ENCODE measurements around the gene MUC4.
"Not testable (repeated sequence)": the region's sequence is repeated elsewhere in the genome, so short reads cannot be mapped to it uniquely, and the experiment has no call there.

Gene MUC4

GRCh38 chr3:195717852-195718476, 93.8 kb downstream of the MUC4 start:
- Histone ChIP-seq H3K27ac (no peak overlapping the region), H3K4me3 (no peak overlapping the region), H3K36me3 (ENCODE audit: insufficient read depth, low read length) (no peaks in the 10 kb centered on the region), H3K9me3 (ENCODE audit: low read depth, low read length) (no peaks in the 10 kb centered on the region), H3K9ac (ENCODE audit: insufficient read length) (no peak overlapping the region)
- DNase-seq (ENCODE audit: low read depth, low spot score), result no peak
- no peak for TF ChIP-seq POLR2AphosphoS5 (IDR thresholded peaks at IDR 0.05; ENCODE audit: borderline replicate concordance, low read depth, low read length)
- no peak for TF ChIP-seq EZH2 (IDR thresholded peaks at IDR 0.05)
- TF ChIP-seq FOXP2 (optimal IDR thresholded peaks at IDR 0.05; ENCODE audit: control extremely low read depth, extremely low read length, insufficient read depth), result no peak

GRCh38 chr3:195717416-195717815, 94.3 kb downstream of the MUC4 start:
- no peak overlapping the region for H3K27ac ChIP-seq
- no peak overlapping the region for H3K4me3 ChIP-seq
- TF ChIP-seq FOXP2 (optimal IDR thresholded peaks at IDR 0.05; ENCODE audit: control extremely low read depth, extremely low read length, insufficient read depth), result no peak
- no peak for TF ChIP-seq EZH2 (IDR thresholded peaks at IDR 0.05)
- TF ChIP-seq POLR2AphosphoS5 (IDR thresholded peaks at IDR 0.05; ENCODE audit: borderline replicate concordance, low read depth, low read length), result no peak
- H3K9me3 ChIP-seq (ENCODE audit: low read depth, low read length), result no peaks in the 10 kb centered on the region
- no peak for DNase-seq (ENCODE audit: low read depth, low spot score)
- no peak overlapping the region for H3K9ac ChIP-seq (ENCODE audit: insufficient read length)
- no peaks in the 10 kb centered on the region for H3K36me3 ChIP-seq (ENCODE audit: insufficient read depth, low read length)

- H3K36me3 ChIP-seq (ENCODE audit: insufficient read depth, low read length), result no peaks in the 10 kb centered on the region
- TF ChIP-seq POLR2AphosphoS5 (IDR thresholded peaks at IDR 0.05; ENCODE audit: borderline replicate concordance, low read depth, low read length) (no peak), FOXP2 (optimal IDR thresholded peaks at IDR 0.05; ENCODE audit: control extremely low read depth, extremely low read length, insufficient read depth) (no peak), EZH2 (IDR thresholded peaks at IDR 0.05) (no peak)
- no peak for DNase-seq (ENCODE audit: low read depth, low spot score)
These were observed 96.0 kb downstream of the MUC4 start for GRCh38 chr3:195715583-195716266.

DNA sequence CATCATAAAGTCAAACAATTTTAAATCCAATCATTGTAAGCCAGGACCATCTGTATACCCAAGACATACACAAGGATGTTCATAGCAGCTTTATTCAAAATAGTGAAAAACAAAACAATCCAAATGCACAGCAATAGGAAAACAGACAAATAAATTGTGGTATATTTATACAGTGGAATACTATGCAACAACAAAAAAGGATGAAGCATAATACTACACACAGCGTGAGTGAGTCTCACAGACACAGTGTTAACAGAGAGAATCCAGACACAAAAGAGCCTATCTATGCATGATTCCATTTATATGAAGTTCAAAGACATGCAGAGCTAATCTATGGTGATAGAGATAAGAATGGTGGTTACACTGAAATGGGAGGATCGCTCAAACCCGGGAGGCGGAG, 96.6 kb downstream of the MUC4 start:
- no peak for TF ChIP-seq EZH2 (IDR thresholded peaks at IDR 0.05)
- no peak for TF ChIP-seq FOXP2 (optimal IDR thresholded peaks at IDR 0.05; ENCODE audit: control extremely low read depth, extremely low read length, insufficient read depth)
- TF ChIP-seq POLR2AphosphoS5 (IDR thresholded peaks at IDR 0.05; ENCODE audit: borderline replicate concordance, low read depth, low read length), result no peak
- Histone ChIP-seq H3K9me3 (ENCODE audit: low read depth, low read length) (no peaks in the 10 kb centered on the region), H3K27ac (no peak overlapping the region), H3K9ac (ENCODE audit: insufficient read length) (no peak overlapping the region), H3K36me3 (ENCODE audit: insufficient read depth, low read length) (no peaks in the 10 kb centered on the region), H3K4me3 (no peak overlapping the region)
- DNase-seq (ENCODE audit: low read depth, low spot score), result no peak

More at GRCh38 chr3:195715583-195716266, 96.0 kb downstream of the MUC4 start:
- H3K9me3 ChIP-seq (ENCODE audit: low read depth, low read length), result no peaks in the 10 kb centered on the region
- no peak overlapping the region for H3K9ac ChIP-seq (ENCODE audit: insufficient read length)
- no peak overlapping the region for H3K4me3 ChIP-seq
- H3K27ac ChIP-seq, result no peak overlapping the region

DNA sequence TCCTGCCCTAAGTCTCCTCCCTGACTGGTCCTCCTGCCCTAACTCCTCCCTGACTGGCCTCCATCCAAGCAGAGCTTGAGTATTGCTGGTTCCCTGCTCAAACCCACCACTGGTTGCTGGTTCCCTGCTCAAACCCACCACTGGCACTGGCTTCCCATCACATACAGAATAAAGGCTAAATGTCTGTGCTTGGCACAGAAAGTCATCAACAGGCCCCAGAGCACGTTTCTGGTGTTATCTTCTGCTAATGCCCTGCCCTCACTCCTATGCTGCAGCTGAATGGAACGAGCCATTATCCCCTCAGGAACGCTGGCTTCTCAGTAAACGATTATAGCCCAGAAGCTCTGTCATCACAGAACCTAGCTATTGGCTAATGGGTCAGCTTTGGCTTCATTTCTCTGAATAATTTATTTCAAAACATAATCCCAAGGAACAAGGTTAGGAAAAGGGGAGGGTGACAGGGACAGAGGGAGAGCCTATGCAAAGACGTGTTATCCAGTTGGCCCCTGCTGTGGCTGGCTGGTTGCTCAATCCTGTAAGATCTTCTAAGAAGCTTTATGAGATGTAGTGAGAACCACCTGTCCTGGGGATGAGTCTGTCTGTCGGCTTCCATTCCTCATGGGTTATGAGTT, 97.2 kb downstream of the MUC4 start:
- H3K9me3 ChIP-seq (ENCODE audit: low read depth, low read length), result no peaks in the 10 kb centered on the region
- no peak overlapping the region for H3K27ac ChIP-seq
- no peak overlapping the region for H3K9ac ChIP-seq (ENCODE audit: insufficient read length)
- H3K36me3 ChIP-seq (ENCODE audit: insufficient read depth, low read length), result no peaks in the 10 kb centered on the region
- no peak for TF ChIP-seq EZH2 (IDR thresholded peaks at IDR 0.05)
- TF ChIP-seq FOXP2 (optimal IDR thresholded peaks at IDR 0.05; ENCODE audit: control extremely low read depth, extremely low read length, insufficient read depth), result no peak
- TF ChIP-seq POLR2AphosphoS5 (IDR thresholded peaks at IDR 0.05; ENCODE audit: borderline replicate concordance, low read depth, low read length), result no peak
- no peak overlapping the region for H3K4me3 ChIP-seq
- no peak for DNase-seq (ENCODE audit: low read depth, low spot score)

DNA sequence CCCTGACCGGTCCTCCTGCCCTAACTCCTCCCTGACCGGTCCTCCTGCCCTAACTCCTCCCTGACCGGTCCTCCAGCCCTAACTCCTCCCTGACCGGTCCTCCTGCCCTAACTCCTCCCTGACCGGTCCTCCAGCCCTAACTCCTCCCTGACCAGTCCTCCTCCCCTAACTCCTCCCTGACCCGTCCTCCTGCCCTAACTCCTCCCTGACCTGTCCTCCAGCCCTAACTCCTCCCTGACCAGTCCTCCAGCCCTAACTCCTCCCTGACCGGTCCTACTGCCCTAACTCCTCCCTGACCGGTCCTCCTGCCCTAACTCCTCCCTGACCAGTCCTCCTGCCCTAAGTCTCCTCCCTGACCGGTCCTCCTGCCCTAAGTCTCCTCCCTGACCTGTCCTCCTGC, 98.6 kb downstream of the MUC4 start:
- not testable (repeated sequence) for H3K9me3 ChIP-seq (ENCODE audit: low read depth, low read length); H3K9ac ChIP-seq (ENCODE audit: insufficient read length); H3K27ac ChIP-seq; H3K4me3 ChIP-seq; DNase-seq (ENCODE audit: low read depth, low spot score); H3K36me3 ChIP-seq (ENCODE audit: insufficient read depth, low read length)

DNA sequence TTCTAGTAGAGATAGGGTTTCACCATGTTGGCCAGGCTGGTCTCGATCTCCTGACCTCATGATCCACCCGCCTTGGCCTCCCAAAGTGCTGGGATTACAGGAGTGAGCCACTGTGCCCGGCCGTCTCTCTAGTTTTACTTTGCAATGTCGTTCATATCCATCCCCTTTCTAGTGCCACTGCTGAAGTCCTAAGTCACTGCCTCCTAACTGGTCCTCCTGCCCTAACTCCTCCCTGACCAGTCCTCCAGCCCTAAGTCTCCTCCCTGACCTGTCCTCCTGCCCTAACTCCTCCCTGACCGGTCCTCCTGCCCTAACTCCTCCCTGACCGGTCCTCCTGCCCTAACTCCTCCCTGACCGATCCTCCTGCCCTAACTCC, 99.2 kb downstream of the MUC4 start:
- not testable (repeated sequence) for H3K27ac ChIP-seq; H3K9ac ChIP-seq (ENCODE audit: insufficient read length); H3K4me3 ChIP-seq; H3K36me3 ChIP-seq (ENCODE audit: insufficient read depth, low read length); DNase-seq (ENCODE audit: low read depth, low spot score); H3K9me3 ChIP-seq (ENCODE audit: low read depth, low read length)

DNA sequence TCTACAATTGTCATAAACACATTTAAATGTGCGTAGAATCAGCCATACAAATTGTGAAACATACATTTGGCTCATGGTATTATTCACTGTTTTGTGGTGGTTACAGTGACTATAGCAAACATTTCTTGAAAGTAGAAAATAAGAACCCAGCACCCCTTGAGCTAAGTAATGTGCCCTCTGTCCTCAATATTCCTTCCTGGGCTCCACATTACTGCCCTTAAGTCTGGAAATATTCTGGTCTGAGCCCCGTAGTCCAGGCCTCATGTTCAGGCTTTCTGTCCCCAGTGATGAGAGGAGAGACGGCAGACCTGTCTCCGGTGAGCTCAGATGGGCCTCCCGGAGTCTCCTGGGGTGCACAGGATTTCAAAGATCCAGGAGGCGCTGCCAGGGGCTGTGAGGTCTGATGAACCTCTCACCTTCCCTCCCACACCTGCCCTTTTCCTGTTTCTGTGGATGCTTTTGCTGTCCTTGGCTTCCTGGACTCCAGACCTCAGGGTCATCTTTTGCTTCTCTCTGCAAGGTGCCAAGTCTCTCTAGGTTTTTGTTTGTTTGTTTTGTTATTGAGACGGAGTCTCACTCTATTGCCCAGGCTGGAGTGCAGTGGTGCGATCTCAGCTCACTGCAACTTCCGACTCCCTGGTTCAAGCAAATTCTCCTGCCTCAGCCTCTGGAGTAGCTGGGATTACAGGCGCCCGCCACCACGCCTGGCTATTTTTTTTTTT, 99.8 kb downstream of the MUC4 start:
- Histone ChIP-seq H3K9ac (ENCODE audit: insufficient read length) (no peak overlapping the region), H3K9me3 (ENCODE audit: low read depth, low read length) (no peaks in the 10 kb centered on the region), H3K4me3 (no peak overlapping the region), H3K27ac (no peak overlapping the region), H3K36me3 (ENCODE audit: insufficient read depth, low read length) (no peaks in the 10 kb centered on the region)
- TF ChIP-seq FOXP2 (optimal IDR thresholded peaks at IDR 0.05; ENCODE audit: control extremely low read depth, extremely low read length, insufficient read depth) (no peak), POLR2AphosphoS5 (IDR thresholded peaks at IDR 0.05; ENCODE audit: borderline replicate concordance, low read depth, low read length) (no peak), EZH2 (IDR thresholded peaks at IDR 0.05) (no peak)
- DNase-seq (ENCODE audit: low read depth, low spot score), result no peak

- DNase-seq (ENCODE audit: low read depth, low spot score); H3K9ac ChIP-seq (ENCODE audit: insufficient read length); H3K36me3 ChIP-seq (ENCODE audit: insufficient read depth, low read length); H3K9me3 ChIP-seq (ENCODE audit: low read depth, low read length); H3K27ac ChIP-seq; H3K4me3 ChIP-seq: not testable (repeated sequence)
These were observed 100.5 kb downstream of the MUC4 start for GRCh38 chr3:195711091-195711812.

- not testable (repeated sequence) for H3K36me3 ChIP-seq (ENCODE audit: insufficient read depth, low read length); H3K27ac ChIP-seq; H3K9ac ChIP-seq (ENCODE audit: insufficient read length); DNase-seq (ENCODE audit: low read depth, low spot score); H3K4me3 ChIP-seq; H3K9me3 ChIP-seq (ENCODE audit: low read depth, low read length)
These were observed 101.4 kb downstream of the MUC4 start for GRCh38 chr3:195710126-195710905.

Data from SK-N-MC (cell line).